EH (cell line): ENCODE data around the gene COL9A1.
A peak's percentile ranks its signal among the peaks of the same experiment; 100 is the strongest.
"Not testable (repeated sequence)": the region's sequence is repeated elsewhere in the genome, so short reads cannot be mapped to it uniquely, and the experiment has no call there.

Experiments used
- DNase-seq: peaks from one replicate; pipeline ENCODE4 v3.0.0-alpha.2; 2015; ENCODE audit warnings: low read depth

COL9A1 gene

DNA sequence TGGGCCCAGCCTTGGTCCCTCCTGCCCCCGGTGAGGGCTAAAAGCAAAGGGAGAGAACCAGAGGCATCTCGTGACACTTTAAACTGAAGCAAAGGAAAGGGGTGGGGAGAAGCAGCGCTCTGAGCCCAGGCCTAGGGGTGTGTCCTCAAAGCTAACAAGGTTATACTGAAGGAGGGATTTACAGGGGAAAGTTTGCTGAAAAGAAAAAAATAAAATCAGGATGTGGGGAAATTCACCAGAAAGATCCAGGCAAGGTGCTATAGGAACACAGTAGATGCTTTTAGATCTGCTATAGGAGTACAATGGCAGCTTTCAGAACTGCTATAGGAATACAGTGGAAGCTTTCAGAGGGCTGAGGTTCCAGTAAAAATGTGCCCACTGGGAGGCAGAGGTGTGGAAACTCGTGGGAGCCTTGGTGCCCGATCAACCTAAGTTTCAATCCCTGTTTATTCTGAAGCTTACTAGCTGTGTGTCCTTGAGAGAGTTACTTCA, at the start of gene COL9A1:
Gene COL9A1 (minus strand): TSS at position 51 of the 492 bp plus-strand sequence. CDS start 160 bp downstream, outside the sequence.
- no peak for DNase-seq

DNA sequence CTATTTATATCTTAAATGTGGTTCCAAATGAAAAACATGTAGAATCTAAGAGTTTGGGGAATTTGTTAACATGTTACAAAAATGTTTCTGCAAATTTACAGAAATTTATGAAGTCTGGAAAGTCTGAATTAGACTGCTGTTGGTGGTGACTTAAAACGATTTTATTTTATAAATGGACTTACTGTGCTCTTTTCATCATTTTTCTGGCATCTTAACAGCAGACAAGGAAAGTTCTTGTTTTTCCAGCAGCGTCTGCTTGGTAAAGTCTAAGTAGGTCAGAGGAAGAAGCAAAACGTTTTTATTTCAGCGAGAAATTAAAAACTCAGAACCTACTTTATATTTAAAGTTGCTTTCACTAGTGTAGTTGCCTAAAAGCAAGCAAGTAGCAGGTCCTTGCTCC, 48.6 kb upstream of the COL9A1 start:
- no peak for DNase-seq

DNA sequence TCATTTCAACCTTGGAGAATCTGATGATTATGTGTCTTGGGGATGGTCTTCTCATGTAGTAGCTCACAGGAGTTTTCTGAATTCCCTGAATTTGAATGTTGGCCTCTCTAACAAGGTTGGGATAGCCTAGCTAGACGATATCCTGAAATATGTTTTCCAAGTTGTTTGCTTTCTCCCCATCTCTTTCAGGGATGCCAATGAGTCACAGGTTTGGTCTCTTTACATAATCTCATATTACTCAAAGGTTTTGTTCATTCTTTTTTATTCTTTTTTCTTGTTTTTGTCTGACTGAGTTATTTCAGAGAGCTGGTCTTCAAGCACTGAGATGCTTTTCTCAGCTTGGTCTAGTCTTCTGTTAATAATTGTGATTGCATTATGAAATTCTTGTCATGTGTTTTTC, 42.7 kb upstream of the COL9A1 start:
- DNase-seq: no peak

DNA sequence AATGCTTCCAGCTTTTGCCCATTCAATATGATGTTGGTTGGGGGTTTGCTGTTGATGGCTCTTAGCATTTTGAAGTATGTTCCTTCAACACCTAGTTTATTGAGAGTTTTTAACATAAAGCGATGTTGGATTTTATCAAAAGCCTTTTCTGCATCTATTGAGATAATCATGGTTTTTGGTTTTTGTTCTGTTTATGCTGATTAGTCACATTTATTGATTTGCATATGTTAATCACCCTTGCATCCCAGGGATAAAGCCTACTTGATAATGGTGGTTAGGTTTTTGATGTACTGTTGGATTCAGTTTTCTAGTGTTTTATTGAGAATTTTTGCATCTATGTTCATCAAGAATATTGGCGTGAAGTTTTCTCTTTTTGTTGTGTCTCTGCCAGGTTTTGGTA, 40.4 kb upstream of the COL9A1 start:
- no peak for DNase-seq

DNA sequence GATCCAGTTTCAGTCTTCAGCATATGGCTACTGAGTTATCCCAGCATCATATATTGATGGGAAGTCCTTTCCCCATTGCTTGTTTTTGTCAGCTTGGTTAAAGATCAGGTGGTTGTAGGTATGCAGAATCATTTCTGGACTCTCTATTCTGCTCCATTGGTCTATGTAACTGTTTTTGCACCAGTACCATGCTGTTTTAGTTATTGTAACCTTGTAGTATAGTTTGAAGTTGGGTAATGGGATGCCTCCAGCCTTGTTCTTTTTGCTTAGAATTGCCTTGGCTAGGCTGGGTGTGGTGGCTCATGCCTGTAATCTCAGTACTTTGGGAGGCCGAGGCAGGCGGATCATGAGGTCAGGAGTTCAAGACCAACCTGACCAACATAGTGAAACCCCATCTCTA, 36.9 kb upstream of the COL9A1 start:
- DNase-seq: not testable (repeated sequence)

DNA sequence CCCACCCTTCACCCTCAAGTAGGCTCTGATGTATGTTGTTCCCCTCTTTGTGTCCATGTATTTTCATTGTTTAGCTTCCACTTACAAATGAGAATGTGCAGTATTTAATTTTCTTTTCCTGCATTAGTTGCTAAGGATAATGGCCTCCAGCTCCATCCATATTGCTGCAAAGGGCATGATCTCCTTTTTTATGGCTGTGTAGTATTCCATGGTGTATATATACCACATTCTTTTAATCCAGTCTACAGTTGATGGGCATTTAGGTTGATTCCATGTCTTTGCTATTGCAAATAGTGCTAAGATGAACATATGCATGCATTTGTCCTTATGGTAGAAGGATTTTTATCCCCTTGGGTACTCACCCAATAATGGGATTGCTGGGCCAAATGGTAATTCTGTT, 35.9 kb upstream of the COL9A1 start:
- no peak for DNase-seq

DNA sequence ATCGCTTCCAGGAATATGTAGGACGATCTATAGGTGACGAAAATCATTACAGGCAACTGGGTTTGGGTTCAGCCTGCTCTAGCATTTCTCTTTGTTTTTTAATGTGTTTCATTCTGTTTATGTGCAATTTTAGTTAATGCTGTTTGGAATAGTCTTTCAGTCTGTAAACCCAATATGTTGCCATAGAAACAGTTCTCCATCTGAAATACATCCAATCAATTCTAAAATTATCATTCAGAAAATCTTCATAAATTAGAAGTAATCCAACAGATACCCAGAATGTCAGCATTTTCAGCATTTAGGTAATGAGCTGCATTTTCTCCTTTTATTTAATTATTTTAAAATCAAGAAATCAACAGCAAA, 34.8 kb upstream of the COL9A1 start:
- no peak for DNase-seq

DNA sequence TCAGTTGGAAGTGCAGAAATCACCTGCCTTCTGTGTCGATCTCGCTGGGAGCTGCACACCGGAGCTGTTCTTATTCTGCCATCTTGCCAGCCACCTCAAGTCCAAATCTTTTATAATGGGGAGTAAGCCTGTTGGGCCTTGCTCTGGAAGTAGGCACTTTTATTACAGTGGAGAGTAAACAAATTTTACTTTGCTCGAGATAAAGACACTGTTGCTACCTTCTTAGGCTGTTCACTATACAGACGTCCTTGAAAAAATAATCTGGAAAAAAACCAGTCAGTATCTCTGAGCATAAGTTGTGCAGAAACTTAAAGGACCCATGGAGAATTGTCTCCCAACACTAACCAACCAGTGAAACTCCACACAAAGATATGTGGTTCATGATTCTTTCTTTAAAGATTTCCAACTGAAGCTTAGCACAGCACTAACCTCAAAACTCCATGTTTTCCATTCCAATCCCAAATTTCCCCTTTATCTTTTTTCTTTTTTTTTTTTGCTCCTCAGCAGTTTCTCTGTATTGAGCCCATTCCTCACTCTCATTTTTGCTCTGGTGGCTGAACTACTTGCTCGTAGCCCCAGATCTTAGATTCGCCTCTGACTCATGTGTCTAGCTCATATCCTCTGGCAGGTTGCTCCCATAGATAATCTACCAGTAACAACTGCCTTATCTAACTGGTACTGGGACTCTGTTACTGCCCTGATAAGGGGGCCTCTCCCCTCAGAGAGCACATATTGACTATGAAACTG, 34.3 kb upstream of the COL9A1 start:
- DNase-seq: no peak

DNA sequence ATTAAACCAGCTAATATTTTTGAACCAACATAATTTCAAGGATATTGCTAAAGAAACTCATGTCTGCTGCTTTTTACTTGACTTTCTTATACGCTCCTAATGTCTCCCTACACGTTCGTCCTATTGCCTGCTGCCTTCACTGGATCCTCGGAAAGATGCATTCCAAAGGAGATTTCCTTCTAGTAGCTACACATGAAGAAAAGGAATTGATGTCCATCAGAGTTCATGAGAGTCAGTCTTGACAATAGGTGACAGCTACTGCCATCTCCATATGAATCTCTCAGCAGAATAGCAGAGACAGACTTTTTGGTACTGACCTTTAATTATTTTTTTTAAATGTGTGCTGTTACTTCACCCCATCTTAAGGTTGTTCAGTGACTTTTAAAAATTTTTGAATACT, 24.2 kb upstream of the COL9A1 start:
- DNase-seq: no peak

DNA sequence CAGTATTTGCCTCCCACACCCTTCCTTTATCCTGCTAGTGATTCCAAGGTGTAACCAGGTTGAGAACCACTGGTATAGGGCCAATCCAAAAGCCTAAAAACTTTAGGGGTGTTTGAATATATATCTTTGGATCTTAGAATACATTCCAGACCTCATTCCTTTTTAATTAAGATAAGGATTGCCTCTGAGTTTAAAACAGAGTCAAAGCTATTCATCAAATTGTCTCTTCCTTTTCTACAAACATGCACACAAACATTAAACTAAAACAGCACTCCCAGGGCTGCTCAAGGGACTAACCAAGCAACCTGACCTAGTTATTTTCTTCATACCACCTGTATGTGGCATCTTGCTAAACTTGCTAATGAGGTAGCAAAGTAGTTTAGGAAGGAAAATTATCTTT, 22.1 kb upstream of the COL9A1 start:
- no peak for DNase-seq

DNA sequence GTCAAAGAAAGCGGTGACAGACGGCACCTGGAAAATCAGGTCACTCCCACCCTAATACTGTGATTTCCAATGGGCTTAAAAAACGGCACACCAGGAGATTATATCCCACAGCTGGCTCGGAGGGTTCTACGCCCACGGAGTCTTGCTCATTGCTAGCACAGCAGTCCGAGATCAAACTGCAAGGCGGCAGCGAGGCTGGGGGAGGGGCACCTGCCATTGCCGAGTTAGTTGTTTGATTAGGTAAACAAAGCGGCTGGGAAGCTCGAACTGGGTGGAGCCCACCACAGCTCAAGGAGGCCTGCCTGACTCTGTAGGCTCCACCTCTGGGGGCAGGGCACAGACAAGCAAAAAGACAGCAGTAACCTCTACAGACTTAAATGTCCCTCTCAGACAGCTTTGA, 14.9 kb upstream of the COL9A1 start:
- DNase-seq: not testable (repeated sequence)

DNA sequence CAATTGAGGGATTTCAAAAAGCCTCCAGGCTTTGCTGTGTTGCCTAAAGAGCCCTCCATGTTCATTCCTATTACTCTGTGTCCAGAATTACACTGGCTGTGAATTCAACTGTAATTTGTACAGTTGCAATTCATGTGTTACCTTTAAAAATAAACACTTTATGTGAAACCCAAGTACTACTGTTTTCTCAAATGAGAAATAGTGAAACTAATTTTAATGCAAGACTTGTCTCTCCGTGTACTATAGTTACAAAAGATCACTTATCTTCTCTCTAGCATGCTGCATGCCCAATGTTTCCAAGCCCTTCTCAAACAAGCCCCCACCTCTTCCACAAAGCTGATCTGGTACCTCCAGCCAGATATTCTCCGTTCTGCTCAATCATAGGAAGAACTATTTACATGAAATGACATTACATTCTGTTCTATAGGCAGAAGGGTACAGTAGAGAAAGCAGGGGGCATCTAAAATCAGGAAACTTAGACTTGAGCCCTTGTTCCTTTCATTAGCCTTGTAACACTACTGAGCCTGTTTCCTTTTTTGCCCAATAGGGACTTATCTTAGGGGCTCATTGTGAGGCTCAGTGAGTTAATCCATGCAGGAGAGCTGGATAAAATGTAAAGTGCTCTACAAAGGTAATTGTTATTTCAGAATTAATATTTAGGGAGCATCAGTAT, 12.3 kb upstream of the COL9A1 start:
- DNase-seq: no peak

DNA sequence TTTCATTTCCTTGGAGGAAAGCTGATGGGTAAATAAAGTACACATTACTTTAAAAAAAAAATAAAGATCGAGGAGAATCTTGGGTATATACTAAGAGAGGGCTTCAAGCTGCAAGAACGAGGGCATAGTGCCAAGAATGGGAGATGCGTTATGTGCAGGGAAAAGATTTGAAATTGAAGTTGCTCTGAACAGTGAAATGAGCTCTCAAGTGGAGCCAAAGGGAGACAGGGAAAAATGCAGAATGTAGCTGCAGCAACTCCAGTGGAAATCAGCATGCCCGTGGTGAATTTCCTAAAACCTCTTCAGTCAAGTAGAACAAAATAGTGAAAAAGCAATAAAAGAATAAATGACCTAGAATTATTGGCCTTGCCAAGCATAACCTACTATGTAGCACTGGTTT, 11.4 kb upstream of the COL9A1 start:
- DNase-seq: peak; percentile 2

DNA sequence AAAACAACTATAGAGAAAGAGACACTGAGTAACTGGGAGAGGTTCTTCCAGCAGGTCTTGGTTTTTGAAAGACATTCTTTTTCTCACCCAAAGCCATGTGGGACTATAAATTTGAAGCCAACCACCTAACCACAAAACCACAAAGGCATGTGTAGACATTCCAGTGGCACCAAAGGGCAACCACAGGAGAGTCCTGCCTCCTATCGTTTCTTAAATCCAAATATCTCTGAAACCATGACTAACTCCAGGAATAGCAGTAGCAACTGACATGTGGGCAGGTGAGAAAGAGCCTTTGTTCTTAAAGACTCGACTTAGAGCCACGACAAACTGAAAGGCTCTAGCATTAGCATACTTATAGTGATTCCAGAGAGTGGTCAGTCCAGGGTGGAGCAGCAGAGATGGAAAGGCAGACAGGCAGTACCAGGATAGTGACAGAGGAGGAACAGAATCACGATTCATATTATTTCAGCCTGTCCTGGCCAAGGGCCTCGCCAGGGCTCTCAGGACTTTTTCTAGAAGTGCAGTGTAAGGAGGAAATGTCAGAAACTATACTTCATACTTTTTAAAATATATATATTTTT, 9.4 kb upstream of the COL9A1 start:
- peak; percentile 64 for DNase-seq

DNA sequence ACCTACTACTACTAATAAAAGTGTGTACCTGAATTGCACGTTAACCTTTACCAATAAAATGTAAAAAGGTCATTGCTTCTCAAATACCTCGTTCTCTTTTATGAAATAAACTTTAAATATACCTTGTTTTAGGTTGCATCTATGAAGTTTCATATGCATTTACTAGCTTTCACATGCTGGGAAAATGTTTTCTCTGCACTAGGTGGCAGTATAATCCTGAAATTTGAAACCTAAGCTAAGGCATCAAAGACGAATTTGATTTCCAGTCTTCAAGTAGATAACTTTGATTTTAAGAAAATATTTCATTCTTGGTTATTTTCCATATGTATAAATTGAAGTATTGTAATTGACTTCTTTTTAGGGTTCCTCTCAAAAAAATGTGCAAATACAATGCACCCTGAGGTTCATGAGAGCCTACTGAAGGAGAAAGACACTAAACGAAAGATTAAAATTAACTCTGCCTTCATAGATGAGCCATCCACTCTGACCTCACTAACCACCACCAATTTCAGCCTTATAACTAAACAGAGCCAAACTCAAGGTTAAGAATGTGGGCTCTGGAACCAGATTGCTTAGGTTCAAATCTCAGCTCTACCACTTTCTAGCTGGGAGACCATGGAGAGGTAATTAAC, 7.3 kb upstream of the COL9A1 start:
- peak; percentile 43 for DNase-seq

DNA sequence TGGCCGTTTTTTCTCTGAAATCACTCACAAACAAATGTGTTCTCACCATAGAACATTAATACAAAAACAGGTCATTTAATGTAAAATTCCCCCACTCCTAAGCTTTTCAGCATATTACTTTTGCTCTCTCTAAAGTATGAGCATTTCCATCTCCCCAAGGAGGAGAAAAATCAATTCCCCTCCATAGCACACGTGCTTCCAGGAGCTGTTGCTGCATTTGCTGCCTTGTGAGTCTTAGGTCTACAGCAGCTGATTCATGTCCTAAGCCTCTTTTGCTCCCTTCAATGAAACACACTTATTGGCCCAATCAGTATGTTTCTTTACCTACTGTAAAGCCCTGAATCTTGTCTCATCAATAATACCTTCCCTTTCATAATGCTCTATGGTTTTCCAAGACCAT, 6.4 kb upstream of the COL9A1 start:
- no peak for DNase-seq

DNA sequence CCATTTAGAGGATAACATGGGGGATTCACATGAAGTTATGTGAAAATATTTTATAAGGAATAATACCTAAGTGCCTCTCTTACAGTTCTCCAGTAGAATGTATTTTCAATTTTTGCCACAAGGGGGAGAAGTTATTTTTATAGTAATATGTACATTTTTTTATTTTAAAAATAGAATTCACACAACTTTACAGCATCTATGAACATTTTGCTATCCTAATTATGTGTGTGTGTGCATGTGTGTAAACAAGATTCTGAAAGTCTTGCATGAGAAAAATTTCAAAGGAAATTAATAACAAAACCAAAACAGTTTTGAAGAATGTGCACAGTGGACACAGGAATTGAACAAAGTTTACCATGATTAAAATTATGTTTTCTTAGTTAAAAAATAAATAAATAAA, 5.3 kb upstream of the COL9A1 start:
- DNase-seq: not testable (repeated sequence)

DNA sequence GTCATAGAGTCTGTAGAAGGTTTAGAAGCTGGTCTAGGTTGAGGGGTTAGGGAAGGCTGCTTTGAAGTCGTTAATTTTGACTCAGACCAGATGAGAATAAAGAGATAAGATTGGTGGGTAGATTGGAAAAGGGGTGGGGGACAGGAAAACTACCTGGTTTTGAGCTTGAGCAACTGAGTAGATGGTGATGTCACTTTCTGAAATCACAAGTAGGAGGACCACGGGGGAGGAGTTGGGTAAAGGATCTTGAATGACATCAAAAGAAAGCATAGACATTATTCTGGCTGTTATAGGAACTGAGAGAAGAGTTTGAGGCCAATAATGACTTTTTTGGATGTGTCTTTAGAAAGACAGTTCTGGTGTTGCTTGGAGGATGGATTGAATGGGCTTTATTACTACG, 4.1 kb upstream of the COL9A1 start:
- no peak for DNase-seq

DNA sequence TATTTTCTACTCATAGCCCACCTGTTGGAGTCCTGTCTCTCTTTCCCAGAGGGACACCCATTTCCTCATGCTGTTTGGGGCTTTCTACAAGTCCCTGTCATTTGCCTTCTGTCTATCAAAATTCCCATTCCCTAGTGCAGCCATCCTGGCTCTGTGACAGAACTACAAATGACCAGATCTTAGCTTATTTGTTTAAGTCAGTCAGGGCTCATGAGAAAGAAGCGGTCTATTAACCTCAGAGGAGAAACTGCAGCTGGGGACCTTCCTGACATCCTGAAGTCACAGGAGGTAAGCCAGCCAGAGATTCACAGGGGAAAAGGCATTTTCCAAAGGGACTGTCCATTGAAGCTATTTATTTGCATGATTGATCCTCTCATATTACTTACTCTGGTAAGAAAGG, 1.7 kb upstream of the COL9A1 start:
- DNase-seq: no peak

DNA sequence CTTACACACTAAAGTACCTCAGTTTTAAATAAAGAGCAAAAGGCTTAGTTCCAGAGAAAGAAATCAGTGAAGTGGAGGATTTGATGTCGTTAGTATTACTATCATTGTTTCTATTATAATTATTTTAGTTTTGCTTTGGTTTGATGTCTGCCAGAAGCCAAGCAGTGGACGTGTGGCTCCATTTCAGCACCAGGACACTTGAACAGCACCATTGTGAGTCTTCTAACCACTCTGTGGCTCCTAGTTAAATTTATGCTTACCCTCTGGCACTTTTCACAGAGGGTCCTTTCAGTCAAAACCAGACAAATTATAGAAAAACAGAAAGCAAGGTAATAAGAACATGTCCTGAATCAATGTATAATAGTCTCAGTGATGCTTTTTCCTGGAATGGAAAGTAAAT, 3.4 kb downstream of the COL9A1 start:
- DNase-seq: peak; percentile 17

DNA sequence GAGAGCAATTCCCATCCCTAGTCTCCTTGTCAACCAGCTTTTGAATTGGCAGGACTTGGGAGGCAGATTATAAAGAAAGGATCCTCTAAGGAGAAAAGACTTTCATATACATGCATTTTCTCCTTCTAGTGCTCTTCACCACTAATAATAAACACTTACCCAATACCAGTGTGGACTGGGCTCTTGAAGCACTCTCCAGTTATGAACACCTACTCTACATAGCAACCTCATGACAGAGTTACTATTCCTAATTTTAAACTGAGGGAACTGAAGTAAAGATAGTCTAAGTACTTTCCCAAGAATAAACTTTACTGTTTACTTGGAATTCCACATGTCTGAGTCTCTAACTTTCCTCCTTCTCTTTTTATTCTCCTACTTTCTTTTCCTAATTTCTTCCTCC, 4.8 kb downstream of the COL9A1 start:
- no peak for DNase-seq

DNA sequence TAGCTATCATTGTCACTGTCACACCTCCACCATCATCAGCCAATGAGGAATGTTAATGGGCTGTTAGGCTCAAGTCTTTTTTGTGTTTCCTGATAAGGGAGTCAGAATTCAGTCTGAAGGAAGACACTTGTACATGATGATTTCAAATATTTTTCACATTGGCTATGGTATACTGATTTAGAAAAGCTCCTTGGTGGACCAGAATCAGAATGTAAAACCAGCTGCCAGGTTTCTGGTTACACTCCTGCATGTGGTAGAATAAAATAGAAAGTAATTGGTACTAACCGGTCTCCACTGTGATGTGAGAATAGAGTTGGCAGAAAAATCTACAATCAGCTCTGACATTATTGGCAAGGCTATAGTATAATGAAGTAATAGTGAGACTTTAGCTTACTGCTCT, 10.7 kb downstream of the COL9A1 start:
- no peak for DNase-seq

DNA sequence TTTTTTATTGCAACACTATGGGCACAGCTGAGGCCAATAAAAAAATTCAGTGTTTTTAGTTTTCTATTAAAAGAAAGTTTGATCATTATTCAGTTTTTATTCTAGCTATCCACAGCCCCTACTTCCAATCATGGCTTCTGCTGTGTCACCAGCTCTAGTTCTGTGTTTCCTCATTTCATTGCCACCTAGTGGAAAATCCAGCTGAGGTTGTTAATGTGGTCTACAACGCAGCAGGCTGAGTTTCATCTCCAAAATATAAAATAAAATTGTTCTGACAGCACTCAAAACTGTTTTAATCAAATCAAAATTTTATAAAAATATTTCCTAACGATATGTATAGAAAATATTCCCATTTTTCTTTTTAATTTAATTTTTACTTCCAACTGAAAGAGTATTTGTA, 13.6 kb downstream of the COL9A1 start:
- DNase-seq: no peak
